HEK293T (cell line): Measurements from ENCODE around the gene NBEA.

ENCODE experiments used
- BHLHE40 ChIP-seq: fragments of 450-650 bp; IDR thresholded peaks from 2 replicates; pipeline ENCODE4 v1.6.1; 2016; ENCODE audit warnings: mild to moderate bottlenecking, moderate library complexity, borderline replicate concordance
- FOXK2 ChIP-seq: fragments of 450-650 bp; IDR thresholded peaks from 2 replicates; pipeline ENCODE4 v1.6.1; 2016; ENCODE audit warnings: mild to moderate bottlenecking
- PKNOX1 ChIP-seq: fragments of 450-650 bp; IDR thresholded peaks from 2 replicates; pipeline ENCODE4 v1.6.1; 2016
- SP1 ChIP-seq: fragments of 450-650 bp; IDR thresholded peaks from 2 replicates; pipeline ENCODE4 v1.6.1; 2017
- SUZ12 ChIP-seq: fragments of 450-650 bp; IDR thresholded peaks from 2 replicates; pipeline ENCODE4 v1.6.1; 2016; ENCODE audit warnings: mild to moderate bottlenecking
- TARDBP ChIP-seq: fragments of 450-650 bp; IDR thresholded peaks from 2 replicates; pipeline ENCODE4 v1.6.1; 2016

GRCh38 chr13:35140831-35141230 lies 198.8 kb downstream of the NBEA start:
- no peak for TF ChIP-seq SP1
- TF ChIP-seq SUZ12, result no peak
- no peak for TF ChIP-seq BHLHE40
- no peak for TF ChIP-seq FOXK2
- no peak for TF ChIP-seq PKNOX1
- TF ChIP-seq TARDBP, result no peak
